Suppressor macrophage treated with lipopolysaccharide for 4 hours (primary cell): ENCODE results near the gene MAGI2.
"Not testable (repeated sequence)": the region's sequence is repeated elsewhere in the genome, so short reads cannot be mapped to it uniquely, and the experiment has no call there.

Experiments used
- DNase-seq: peaks from one replicate; pipeline ENCODE4 v3.0.0-alpha.2; 2020

Gene MAGI2

GRCh38 chr7:79132844-79133451 lies 320.5 kb downstream of the MAGI2 start:
- DNase-seq: no peak

GRCh38 chr7:79130715-79131114 lies 322.8 kb downstream of the MAGI2 start:
- DNase-seq: no peak

GRCh38 chr7:79124331-79124730 lies 329.1 kb downstream of the MAGI2 start:
- DNase-seq: no peak

DNA sequence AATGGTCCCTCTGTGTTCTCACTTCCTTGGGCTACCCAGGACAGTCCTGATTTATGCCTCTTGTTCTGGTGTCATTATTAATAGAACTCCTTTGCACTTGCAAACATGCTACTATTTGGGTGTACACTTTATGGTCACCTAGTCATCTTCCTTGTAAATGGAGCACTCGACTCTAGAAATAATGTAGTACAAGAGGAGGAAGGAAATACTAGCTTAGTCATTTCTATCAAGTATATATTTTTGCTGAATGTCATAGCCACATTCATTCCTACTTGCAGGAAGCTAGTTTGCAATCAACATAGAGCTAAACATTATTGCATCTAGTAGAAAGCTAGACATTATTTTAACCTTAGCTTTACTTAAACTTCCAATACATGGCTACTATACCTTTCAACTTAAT lies 335.3 kb downstream of the MAGI2 start:
- no peak for DNase-seq

DNA sequence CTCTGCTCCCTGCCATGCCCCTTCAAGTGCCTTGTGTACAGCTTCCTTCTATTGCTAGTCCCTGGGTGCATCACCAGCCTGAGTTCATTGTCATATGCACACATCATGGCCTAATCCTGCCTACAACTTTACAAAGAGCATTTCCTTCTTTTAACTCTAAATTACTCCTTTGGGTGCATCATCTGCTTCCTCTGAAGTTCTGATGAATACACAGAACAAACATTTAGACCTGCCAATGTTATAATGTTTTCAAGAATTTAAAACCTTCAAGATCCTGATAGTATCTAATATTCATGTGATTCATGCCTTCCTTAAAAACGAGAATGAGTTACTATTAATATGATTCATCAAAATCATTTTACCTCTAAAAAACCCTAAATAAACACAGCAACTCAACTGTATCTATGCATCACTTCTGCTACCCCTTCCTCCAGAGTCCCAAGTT lies 357.1 kb downstream of the MAGI2 start:
- no peak for DNase-seq

- no peak for DNase-seq
These were observed 360.0 kb downstream of the MAGI2 start for GRCh38 chr7:79093421-79093820.

DNA sequence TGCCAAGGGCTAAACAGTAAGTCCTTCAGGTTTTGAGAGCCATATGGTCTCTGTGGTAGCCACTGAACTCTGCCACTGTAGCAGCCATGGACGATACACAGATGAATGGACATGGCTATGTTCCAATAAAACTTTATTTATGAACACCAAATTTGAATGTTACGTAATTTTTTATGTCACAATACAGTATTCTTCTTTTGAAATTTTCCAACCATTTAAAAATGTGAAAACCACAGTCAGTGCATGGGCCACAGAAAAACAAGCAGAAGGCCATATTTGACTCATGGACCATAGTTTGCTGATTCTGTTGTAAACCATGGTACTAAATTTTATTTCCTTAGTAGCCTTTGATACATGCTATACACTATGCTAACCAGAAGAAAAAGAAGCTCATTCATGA lies 361.8 kb downstream of the MAGI2 start:
- no peak for DNase-seq

- DNase-seq: no peak
These were observed 362.5 kb downstream of the MAGI2 start for GRCh38 chr7:79091011-79091410.

- no peak for DNase-seq
These were observed 362.9 kb downstream of the MAGI2 start for GRCh38 chr7:79090543-79090942.

GRCh38 chr7:79084423-79084822 lies 369.0 kb downstream of the MAGI2 start:
- no peak for DNase-seq

DNA sequence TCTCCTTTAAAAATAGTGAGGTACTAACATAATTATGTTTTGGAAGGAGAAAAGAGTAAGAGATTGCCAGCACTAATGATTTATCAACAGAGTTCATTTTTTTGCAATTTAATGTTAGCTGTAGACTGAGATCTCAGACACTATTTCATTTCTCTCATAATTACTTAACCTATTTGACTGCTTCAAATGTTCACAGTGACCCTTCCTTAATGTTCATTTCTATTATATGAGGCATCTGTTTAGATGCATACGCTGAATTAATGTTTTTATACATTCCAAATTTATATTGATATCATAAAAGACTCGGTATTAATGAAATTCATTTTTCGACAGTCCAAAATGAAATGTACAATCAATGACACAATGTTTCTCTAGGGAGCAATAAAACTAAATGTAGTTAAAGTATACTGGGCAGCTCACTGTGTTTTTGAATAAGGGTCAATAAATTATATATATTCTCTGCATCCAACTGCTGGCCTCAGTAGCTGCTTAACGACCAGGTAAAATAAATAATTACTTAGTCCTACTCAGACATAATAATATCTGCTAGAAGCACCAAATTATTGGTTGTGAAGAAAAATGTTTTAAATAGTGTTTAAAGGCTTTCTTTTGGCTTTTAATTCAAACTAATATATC lies 373.4 kb downstream of the MAGI2 start:
- DNase-seq: no peak

DNA sequence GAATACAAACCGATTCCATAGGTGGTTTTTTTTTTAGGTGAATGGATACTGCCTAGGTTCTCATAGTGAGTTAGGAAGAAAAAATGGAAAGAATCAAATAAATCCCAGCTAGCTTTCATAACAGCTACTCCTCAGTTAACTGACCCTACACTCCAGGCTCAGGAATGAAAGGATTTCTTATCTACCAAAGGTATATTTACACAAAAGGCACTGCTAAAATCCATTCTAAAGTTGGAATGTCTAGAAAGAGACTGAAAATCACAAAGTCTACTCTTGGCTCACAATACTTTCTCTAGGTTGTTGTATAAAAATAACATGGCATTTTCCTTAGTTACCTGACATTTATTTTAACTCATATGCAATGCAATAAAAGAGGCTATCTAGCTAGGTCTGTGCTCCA lies 375.2 kb downstream of the MAGI2 start:
- DNase-seq: no peak

- not testable (repeated sequence) for DNase-seq
These were observed 382.3 kb downstream of the MAGI2 start for GRCh38 chr7:79071187-79071586.

- DNase-seq: no peak
These were observed 389.2 kb downstream of the MAGI2 start for GRCh38 chr7:79064187-79064823.

DNA sequence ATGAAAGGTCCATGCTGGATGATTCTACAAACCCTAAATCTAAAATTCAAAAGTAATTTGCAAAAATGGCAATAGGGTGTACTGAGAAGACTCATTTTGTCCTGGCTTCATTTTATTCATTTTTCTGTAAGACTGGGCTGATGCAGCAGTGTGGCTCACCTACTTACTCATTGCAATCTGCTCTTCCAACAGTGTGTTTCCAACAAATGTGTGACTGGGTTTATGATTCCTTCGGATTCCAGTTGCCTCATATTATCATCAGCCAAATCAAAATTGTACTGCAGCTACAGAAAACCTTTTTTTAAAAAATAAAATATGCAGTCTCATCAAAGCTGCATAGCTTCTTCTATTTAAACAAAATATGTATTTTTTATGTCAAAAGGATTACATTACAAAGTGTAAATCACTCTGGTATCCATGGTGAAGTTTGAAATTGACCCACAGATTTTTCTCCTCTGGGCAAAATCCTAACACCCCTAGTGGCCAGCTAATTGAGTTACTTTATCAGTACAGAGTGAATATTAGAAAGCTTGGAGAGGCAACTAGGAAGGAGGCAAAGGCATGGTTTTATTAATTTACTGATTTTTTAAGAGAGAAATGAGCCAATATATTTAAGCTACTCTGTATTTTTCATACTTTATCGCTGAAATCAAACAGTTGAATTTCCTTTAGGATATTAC lies 390.3 kb downstream of the MAGI2 start:
- no peak for DNase-seq

DNA sequence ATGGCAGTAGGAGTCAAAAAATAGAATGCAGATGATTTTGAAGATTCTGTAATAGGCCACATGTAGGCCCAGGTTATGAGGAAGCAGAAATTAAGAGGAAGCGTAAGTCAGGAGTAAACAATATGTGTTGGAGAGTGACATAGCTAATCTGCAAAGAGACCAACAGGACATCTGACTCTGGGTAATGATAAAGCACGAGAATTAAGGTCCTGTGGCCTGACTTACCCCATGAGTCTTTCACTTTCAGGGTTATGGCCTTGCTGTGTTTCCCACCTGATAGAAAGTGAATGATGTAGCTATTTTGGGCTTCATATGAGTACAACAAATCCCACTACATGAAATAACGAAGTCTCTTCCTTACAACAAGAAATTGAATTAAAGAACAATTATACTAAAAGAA lies 393.0 kb downstream of the MAGI2 start:
- no peak for DNase-seq

DNA sequence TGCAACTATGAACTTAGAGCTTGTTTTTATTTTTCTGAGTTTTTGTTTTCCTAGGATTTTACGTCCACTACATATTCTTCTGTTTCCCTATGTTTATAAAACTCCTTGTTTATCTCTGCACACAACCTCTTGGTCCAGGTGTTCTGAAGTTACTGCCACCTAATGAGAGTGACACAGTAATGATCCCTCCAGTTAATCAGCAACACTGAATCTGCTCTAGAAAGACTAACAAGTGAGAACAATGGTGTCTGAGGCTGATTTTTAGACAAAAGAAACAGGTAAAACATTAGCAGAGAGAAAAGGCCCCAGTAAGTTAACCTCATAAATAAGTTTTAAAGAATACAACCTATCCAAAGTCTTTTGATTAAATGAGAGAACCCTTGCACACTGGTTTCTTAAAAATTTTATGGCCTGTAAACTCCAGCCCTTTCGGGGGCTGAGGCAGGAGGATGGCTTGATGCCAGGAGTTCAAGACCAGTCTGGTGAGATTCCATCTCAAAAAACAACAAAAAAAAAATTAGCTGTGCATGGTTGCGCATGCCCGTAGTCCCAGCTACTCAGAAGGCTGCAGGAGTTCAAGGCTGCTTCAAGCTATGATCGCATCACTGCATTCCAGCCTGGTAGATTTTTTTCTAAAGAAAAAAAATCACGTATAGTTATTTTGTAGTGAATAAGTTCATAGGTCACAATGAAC lies 397.6 kb downstream of the MAGI2 start:
- no peak for DNase-seq

GRCh38 chr7:79051915-79052314 lies 401.6 kb downstream of the MAGI2 start:
- no peak for DNase-seq

- no peak for DNase-seq
These were observed 402.9 kb downstream of the MAGI2 start for GRCh38 chr7:79050603-79051002.

- no peak for DNase-seq
These were observed 407.4 kb downstream of the MAGI2 start for GRCh38 chr7:79046061-79046460.

DNA sequence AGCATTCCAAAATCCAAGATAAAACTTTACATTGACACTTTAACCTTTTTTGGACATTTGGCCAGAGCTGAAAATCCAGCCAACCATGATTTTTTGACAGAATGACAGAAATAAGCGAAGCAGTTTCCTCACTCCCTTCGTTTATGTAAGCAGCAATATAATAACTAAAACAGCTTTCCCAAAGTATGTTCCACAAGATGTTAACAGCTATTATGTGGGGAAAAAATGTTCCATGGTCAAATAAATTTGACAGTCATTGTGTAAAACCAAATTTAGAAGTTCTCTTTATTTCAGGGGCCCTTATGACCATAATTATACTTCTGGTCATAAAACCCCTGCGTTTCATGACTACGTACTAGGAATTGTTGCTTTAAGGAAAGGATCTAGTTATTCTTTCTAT lies 416.5 kb downstream of the MAGI2 start:
- DNase-seq: no peak

DNA sequence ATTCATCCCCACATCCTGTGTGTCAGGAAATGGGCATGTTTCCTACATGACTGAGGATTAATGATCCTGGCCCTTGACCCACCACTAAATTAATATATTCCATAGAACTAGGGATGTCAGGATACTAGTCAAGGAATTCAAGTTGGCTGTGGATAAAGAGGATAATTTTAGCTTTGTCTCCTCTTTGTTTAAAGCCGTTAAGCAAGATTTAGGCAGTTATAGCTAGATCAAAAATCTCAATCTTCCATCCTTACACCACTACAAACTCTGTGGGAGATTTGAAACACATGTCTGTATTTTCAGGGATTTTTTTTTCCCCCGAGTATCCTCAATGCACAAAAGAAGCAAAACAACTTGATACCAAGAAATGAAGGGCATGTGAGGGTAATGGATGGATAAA lies 417.1 kb downstream of the MAGI2 start:
- DNase-seq: no peak

DNA sequence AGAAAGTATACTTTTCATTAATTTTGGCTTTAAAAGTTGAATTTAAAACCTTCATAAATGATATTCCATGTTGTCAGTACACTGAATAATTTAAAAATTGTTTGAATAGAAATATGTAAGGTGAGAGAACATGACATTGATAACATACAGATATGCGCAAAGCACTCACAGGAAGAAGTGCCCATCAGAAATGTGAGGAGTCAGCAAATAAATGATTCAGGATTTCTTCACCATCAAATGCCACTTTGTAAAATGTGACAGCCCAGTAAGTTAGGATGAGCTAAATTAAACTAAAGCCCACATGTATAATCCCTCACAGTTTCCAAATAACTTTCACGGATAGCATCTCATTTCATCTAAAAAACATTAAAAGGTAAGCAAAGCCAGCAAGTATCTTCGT lies 417.6 kb downstream of the MAGI2 start:
- no peak for DNase-seq
